ENCODE data around the gene HOXA1.

Gene HOXA1

DNA sequence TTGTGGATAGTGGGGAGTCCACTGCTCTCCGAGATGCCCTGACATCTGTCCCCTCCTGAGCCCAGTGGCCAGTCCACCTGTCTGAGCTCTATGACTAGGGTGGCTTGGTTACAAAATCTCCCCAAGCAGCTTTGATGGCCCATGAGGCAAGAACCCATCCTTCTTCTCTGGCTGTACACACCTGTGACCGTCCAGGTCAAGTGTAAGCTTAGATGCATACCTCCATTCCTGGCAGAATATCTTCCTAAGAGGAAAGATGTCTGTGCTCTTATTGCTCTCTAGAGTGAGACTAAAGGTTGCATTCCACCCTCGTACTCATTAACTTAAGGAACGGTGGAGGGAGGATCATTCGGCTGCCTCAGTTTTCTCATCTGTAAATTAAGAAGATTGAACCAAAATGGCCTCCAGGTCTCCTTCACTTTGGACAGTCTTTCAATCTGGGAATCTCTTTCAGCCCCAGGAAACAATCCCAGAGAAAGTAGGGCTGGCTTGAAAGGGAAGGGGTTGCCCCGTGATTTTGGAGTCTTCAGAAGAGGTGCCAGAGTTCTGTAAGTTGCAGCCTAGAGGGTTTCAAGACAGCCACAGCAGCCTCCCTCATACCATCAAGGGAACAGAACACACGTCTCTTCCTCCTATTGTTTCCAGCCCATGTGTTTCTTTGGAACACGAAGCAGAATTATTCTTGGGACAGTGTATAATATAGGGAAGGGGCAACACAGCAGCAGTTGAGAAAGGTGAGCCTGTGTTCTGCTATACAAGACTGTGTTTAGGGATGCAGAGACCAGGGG, 29.3 kb upstream of the HOXA1 start:
- no peaks in the 10 kb centered on the region for H3K36me3 ChIP-seq (ENCODE audit: control insufficient read depth, insufficient read depth, low read length)
- no peaks in the 10 kb centered on the region for H3K4me1 ChIP-seq
- no peaks in the 10 kb centered on the region for H3K79me2 ChIP-seq
- no peaks in the 10 kb centered on the region for H3K9me3 ChIP-seq (ENCODE audit: control insufficient read depth, low read length)
- TF ChIP-seq, protein P1, sequence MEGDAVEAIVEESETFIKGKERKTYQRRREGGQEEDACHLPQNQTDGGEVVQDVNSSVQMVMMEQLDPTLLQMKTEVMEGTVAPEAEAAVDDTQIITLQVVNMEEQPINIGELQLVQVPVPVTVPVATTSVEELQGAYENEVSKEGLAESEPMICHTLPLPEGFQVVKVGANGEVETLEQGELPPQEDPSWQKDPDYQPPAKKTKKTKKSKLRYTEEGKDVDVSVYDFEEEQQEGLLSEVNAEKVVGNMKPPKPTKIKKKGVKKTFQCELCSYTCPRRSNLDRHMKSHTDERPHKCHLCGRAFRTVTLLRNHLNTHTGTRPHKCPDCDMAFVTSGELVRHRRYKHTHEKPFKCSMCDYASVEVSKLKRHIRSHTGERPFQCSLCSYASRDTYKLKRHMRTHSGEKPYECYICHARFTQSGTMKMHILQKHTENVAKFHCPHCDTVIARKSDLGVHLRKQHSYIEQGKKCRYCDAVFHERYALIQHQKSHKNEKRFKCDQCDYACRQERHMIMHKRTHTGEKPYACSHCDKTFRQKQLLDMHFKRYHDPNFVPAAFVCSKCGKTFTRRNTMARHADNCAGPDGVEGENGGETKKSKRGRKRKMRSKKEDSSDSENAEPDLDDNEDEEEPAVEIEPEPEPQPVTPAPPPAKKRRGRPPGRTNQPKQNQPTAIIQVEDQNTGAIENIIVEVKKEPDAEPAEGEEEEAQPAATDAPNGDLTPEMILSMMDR (IDR thresholded peaks at IDR 0.05): no peak
- H3K27me3 ChIP-seq (ENCODE audit: control insufficient read depth, insufficient read depth, low read length): no peaks in the 10 kb centered on the region
- no peak overlapping the region for H2AFZ ChIP-seq
- no peak overlapping the region for H3K4me3 ChIP-seq (ENCODE audit: low read depth, low read length)
- peak overlapping the region; percentile 49 for H3K4me2 ChIP-seq (ENCODE audit: low read length)
- no peak overlapping the region for H3K27ac ChIP-seq
- no peak overlapping the region for H3K9ac ChIP-seq

DNA sequence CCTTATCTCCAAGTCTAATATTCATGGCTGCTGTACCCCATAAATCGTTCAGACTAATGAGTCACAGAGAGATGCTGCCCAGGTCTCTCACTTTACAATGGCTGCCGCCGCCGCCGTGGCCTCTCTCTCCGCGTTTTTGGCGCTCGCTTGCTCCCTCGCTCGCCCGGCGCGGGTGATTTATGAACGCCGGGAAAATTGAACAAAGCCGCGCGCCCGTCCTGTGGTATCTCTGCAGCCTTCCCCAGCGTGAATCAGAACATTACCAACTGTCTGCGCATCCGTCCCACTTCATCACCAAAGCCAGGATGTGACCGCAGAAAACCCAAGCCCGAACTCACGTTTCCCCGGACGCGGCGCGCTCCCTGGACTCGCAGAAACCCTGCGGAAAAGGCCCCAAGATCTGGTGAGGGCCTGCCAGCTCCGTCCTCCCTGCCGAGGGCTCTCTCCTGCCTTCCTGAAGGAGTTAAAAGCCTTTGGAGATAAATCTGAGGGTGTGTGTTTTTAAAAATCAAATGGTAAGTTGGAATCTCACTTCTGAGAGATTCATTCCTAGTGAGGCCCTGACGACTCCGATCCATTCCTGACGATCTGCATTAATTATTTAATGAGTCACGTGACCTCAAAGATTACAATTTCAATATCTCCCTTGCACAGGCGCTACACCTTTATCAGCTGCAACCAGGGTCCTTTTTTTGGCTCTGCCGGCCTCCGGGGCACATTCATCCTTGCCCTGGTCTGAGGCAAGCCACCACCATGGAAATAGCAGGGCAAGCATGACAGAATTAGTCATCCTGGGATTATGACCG, 28.5 kb upstream of the HOXA1 start:
- Histone ChIP-seq H3K9me3 (ENCODE audit: control insufficient read depth, low read length) (no peaks in the 10 kb centered on the region), H3K4me3 (ENCODE audit: low read depth, low read length) (no peak overlapping the region), H3K27me3 (ENCODE audit: control insufficient read depth, insufficient read depth, low read length) (no peaks in the 10 kb centered on the region), H3K36me3 (ENCODE audit: control insufficient read depth, insufficient read depth, low read length) (no peaks in the 10 kb centered on the region), H3K27ac (no peak overlapping the region), H3K79me2 (no peaks in the 10 kb centered on the region), H3K9ac (no peak overlapping the region), H2AFZ (no peak overlapping the region), H3K4me2 (ENCODE audit: low read length) (no peak overlapping the region), H3K4me1 (no peaks in the 10 kb centered on the region)
- TF ChIP-seq, protein P1 (IDR thresholded peaks at IDR 0.05): no peak

DNA sequence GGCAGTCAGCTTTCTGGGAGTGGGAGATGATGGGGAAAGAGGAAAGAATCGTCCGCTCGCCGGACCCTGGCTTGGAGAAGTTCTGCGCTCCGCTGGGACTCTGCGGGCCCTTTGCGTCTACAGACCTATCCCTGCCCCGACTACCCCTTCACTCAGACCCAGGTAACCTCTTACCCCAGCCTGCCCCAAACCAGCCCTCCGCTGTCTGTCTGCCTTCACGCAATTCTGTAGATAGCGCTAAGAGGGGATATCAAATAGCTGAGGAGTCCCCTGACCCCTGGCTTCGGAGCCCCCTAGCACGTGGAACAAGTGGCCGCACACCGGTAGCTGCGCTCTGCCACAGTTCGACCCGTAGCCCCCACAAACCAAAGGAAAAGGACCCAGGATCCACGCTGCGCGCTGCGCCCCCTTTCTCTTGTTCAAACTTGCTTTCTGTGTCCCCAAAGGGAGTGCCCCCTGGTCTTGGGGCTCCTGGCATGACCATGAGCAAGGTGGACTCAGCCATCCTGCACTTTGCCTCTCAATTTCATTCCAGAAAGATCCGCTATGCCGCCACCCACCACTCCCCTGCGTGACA, 27.8 kb upstream of the HOXA1 start:
- H3K27me3 ChIP-seq (ENCODE audit: control insufficient read depth, insufficient read depth, low read length): no peaks in the 10 kb centered on the region
- no peak overlapping the region for H3K4me2 ChIP-seq (ENCODE audit: low read length)
- H3K9ac ChIP-seq: no peak overlapping the region
- no peaks in the 10 kb centered on the region for H3K4me1 ChIP-seq
- H2AFZ ChIP-seq: no peak overlapping the region
- H3K9me3 ChIP-seq (ENCODE audit: control insufficient read depth, low read length): no peaks in the 10 kb centered on the region
- TF ChIP-seq, protein P1 (IDR thresholded peaks at IDR 0.05): no peak
- H3K4me3 ChIP-seq (ENCODE audit: low read depth, low read length): no peak overlapping the region
- H3K79me2 ChIP-seq: no peaks in the 10 kb centered on the region
- H3K27ac ChIP-seq: no peak overlapping the region
- H3K36me3 ChIP-seq (ENCODE audit: control insufficient read depth, insufficient read depth, low read length): no peaks in the 10 kb centered on the region

DNA sequence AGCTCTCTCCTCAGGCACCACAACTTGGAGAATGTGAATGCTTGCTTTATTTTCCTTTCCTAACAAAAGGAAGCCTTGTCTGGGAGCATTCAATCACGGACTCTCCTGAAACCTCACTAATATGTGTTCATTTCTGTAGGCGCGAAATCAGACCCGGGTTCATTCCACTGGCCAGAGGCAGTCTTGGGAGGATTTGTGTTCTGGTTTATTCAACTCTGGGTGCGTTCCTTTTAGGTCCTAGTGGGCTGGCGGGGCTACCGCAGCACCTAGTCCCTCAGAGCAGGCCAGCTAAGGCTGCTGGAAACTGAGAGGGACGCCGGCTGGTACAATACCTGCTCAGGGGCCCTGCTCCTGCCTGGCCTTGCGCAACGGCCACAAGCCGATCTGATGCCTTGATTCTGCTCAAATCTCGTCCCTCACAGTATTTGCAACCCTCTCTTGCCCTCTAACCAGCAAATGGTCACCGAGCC, 27.2 kb upstream of the HOXA1 start:
- Histone ChIP-seq H3K4me1 (no peaks in the 10 kb centered on the region), H3K9ac (no peak overlapping the region), H2AFZ (no peak overlapping the region), H3K79me2 (no peaks in the 10 kb centered on the region), H3K27ac (no peak overlapping the region), H3K4me3 (ENCODE audit: low read depth, low read length) (no peak overlapping the region), H3K9me3 (ENCODE audit: control insufficient read depth, low read length) (no peaks in the 10 kb centered on the region), H3K36me3 (ENCODE audit: control insufficient read depth, insufficient read depth, low read length) (no peaks in the 10 kb centered on the region), H3K4me2 (ENCODE audit: low read length) (no peak overlapping the region), H3K27me3 (ENCODE audit: control insufficient read depth, insufficient read depth, low read length) (no peaks in the 10 kb centered on the region)
- TF ChIP-seq, protein P1 (IDR thresholded peaks at IDR 0.05): no peak

Measured in parathyroid adenoma (tissue), 2 donors.